IPS-NIHi11 (cell line): ENCODE measurements around the gene CASP5.
A peak's percentile ranks its signal among the peaks of the same experiment; 100 is the strongest.

Experiments used
- DNase-seq: peaks from one replicate; pipeline ENCODE4 v3.0.0; 2012; ENCODE audit warnings: mixed read lengths, low spot score

CASP5 gene

DNA sequence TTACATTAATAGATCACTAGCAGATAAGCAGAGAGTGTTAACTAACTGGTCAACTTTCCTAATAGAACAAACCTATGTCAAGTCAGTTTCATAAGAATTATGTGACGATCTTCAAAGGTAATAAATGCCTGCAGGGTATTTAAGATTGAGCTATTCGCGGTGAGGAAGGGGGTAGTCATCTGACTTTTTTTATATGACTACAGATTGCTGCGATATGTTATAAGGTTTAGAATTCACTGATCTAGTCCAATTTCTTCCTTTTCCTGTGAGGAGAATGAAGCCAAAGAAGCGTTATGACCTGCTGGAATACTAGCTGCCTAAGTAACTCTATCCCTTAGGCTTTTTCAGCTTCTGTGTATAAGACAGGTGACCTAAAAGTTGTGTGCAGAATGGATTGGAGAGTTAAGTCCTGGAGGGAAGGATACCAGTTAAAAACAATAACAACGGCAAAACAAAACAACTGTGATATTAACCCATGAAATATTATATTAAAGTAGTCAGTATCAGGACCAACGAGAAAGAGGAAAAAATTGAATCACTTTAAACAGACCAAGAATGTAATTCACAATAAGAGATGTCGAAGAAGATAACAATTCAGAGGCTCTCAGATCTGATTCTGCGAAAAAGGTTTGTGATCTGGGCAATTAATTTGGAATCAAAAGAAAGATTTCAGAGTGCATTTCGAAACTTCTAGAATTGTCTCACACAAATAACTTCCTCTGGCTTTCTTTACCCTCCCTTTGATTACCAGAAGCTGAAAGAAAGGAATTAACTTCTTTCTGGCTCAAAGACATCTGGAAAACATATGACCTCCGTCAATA lies 55.2 kb downstream of the CASP5 start:
- no peak for DNase-seq

GRCh38 chr11:104965735-104966134 lies 57.2 kb downstream of the CASP5 start:
- no peak for DNase-seq

- no peak for DNase-seq
Measured at GRCh38 chr11:104964247-104964646, 58.7 kb downstream of the CASP5 start.

DNA sequence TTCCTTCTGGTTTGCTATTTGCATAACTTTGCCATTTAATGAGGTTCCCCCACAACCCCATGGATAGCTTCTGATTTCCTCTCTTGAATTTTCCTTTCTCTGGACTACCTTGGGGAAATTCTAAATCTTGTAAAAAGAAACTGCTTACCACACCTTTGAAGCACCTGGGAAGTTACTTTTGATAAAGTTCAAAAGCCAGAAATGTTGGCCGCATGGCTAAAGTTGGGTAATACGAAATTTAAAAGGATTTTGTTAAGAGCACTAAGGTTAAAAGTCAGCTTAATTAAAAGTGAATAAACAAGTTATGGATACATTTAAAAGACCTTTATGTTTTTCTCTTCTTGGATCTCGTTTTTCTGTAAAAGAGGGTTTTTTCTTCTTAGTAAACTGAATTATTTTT lies 60.1 kb downstream of the CASP5 start:
- no peak for DNase-seq

- no peak for DNase-seq
Measured at GRCh38 chr11:104957280-104957679, 65.7 kb downstream of the CASP5 start.

GRCh38 chr11:104956528-104956927 lies 66.4 kb downstream of the CASP5 start:
- DNase-seq: no peak

GRCh38 chr11:104946907-104947306 lies 76.1 kb downstream of the CASP5 start:
- DNase-seq: peak; percentile 24
